ENCODE results near the gene KCNQ1. TPM values are rescaled to one million over a fixed set of nuclear protein-coding genes. Genes with fewer than 3 reads are reported as not detected.

The KCNQ1 gene
- total RNA-seq, 2 experiments from 2014 or later, result 8.7 to 9.5 TPM

DNA sequence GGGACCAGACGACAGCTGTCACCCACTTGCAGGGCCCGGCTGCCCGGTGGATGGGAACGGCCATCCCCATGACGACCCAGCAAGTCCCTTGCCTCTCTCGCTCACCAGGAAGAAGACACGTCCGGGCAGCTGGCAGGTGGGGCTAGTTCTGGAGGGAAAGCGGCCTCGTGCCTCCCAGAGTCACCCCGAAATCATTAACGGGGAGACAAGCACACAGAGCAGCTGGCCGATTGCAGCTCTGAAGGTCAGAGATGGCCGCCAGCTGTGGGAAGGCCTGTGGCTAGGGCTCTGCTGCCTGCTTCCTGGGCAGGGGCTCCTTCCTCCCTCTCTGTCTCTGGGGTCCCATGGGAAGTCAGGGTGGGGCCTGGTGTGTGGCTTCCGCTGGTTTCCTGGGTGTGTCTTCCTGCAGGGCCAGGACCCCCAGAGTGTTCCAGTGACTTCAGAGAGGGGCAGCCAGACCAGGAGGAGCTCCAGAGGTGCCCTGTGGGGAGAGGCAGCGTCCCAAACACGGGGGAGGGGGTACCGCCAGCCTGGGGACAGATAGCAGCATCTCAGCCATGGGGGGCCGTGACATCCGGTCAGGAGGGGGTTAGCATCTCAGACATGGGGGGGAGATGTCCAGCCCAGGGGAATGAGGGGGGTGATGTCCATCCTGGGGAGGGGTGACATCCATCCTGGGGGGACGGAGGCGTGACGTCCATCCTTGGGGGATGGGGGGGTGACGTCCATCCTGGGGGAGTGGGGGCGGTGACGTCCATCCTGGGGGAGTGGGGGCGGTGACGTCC is 114.9 kb downstream of the KCNQ1 start:
- Mint-ChIP-seq H3K27ac (no peak overlapping the region), H3K36me3 (ENCODE audit: low read depth) (no peaks in the 10 kb centered on the region), H3K27me3 (no peaks in the 10 kb centered on the region), H3K4me1 (ENCODE audit: low read depth) (peaks cover 6% of the 10 kb centered on the region), H3K9me3 (no peaks in the 10 kb centered on the region), H3K4me3 (no peak overlapping the region)
- ATAC-seq (no peak), DNase-seq (no peak)
- ChIA-PET CTCF (no interaction called here), POLR2A (no interaction called here)
- intact Hi-C loops (cut with micrococcal nuclease), result no loop called here
- TF ChIP-seq, protein P1, sequence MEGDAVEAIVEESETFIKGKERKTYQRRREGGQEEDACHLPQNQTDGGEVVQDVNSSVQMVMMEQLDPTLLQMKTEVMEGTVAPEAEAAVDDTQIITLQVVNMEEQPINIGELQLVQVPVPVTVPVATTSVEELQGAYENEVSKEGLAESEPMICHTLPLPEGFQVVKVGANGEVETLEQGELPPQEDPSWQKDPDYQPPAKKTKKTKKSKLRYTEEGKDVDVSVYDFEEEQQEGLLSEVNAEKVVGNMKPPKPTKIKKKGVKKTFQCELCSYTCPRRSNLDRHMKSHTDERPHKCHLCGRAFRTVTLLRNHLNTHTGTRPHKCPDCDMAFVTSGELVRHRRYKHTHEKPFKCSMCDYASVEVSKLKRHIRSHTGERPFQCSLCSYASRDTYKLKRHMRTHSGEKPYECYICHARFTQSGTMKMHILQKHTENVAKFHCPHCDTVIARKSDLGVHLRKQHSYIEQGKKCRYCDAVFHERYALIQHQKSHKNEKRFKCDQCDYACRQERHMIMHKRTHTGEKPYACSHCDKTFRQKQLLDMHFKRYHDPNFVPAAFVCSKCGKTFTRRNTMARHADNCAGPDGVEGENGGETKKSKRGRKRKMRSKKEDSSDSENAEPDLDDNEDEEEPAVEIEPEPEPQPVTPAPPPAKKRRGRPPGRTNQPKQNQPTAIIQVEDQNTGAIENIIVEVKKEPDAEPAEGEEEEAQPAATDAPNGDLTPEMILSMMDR (IDR thresholded peaks at IDR 0.05), result no peak

DNA sequence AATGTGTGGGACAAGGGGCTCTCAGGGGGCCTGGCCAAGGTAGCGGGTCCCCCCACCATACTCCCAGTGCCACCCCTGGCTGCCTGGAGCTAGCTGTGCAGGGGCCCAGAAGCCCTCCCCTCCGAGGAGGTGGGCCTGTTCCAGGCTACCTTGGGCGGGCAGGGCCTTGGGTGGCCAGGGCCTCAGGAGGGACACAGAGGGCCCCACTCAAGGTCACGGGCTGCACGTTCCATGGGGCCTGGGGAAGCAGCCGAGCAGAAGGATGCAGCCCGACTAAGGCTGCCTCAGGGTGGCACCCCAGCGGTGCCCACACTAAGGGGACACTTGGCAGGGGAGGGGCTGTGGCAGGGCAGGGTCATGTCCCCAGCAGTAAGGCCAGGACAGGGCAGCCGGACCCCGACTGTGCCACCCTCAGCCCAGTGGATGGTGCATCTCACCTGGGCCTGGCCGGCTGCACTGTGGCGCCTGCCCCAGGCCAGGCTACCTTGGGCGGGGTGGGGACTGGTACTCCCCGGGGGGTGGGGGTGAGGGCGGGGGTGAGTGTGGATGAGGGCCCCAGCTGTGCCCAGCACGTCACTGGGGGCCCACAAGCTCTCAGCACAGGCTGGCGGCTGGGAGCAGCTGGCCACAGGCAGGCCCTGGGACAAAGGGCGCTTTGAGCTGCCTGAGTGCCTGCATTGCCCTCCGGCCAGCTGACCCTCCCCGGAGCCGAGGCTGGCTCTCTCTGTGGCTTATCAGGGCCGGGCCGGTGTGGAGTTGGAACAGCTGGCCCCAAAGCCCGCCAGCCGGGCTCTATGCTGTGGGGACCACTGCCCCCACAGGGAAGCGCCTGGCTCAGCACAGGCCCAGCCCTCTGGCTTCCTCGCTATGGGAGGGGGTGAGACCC is 117.1 kb downstream of the KCNQ1 start:
- H3K9me3 Mint-ChIP-seq, result no peaks in the 10 kb centered on the region
- ATAC-seq (no peak), DNase-seq (no peak)
- TF ChIP-seq, protein P1 (IDR thresholded peaks at IDR 0.05), result no peak
- H3K4me3 Mint-ChIP-seq, result no peak overlapping the region
- H3K27me3 Mint-ChIP-seq, result no peaks in the 10 kb centered on the region
- peaks cover 6% of the 10 kb centered on the region for H3K4me1 Mint-ChIP-seq (ENCODE audit: low read depth)
- CTCF ChIA-PET, result no interaction called here
- intact Hi-C loops (cut with micrococcal nuclease), result no loop called here
- POLR2A ChIA-PET, result no interaction called here
- H3K27ac Mint-ChIP-seq, result no peak overlapping the region
- H3K36me3 Mint-ChIP-seq (ENCODE audit: low read depth), result no peaks in the 10 kb centered on the region

DNA sequence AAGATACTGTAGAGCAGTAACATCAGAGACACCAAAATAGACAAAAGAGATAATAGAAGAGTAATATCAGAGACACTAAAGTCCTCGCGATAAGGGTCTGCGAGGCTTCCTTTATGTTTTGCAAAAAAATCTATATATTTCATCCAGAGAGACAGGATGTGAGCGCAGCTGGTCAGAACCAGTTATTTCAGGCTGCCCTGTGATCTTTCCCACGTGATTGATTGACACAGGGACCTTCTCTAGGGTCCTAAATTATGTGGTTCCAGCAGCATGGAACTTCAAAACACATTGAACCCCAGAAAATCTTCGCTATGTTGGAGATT is 118.0 kb downstream of the KCNQ1 start:
- ChIA-PET POLR2A (no interaction called here), CTCF (interaction anchor here (1.6 kb wide), 1 partner anchor 30 kb away, joined by 9 read pairs; no protein-coding TSS in a partner anchor)
- Mint-ChIP-seq H3K27me3 (no peaks in the 10 kb centered on the region), H3K36me3 (ENCODE audit: low read depth) (no peaks in the 10 kb centered on the region), H3K4me1 (ENCODE audit: low read depth) (peaks cover 6% of the 10 kb centered on the region), H3K27ac (no peak overlapping the region), H3K4me3 (no peak overlapping the region), H3K9me3 (no peaks in the 10 kb centered on the region)
- ATAC-seq (no peak), DNase-seq (no peak)
- intact Hi-C loops (cut with micrococcal nuclease), result no loop called here
- TF ChIP-seq, protein P1 (IDR thresholded peaks at IDR 0.05), result no peak

DNA sequence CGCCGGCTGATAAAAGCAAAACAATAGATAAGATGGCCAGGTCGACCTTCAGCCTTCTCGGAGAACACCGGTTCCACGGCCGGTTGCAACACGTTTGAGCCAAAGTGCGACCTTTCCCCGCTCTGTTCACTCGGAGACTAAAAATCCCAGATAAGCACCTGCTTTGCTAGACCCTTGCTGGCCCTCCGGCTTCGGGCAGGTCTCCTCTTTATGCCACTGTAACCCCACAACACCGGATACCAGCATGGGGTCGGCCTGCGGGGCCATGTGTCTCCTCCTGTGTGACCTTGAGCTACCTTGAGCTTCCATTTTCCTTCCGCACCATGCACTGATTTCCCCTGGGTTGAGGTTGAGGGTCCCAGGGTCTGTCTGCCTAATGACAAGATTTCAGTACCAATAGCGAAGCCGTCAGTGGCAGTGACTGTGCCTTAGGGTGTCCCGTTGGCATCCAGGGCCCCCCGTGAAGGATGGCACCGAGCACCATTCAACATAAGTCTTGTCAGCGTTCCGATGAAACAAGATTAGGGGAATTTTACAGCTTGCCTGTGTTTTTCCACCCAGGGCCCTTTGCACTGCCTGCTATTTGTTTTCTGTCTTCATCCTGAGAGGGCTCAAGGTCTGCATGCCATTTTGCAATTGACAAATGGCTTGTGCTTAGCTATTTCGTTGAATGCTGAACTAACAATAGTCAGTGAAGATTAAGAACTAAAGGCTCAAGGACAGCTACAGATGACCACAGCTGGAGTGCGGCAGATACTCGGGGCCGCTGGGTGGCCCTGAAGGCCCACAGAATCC is 118.6 kb downstream of the KCNQ1 start:
- TF ChIP-seq, protein P1 (IDR thresholded peaks at IDR 0.05), result no peak
- no peak for ATAC-seq
- Mint-ChIP-seq H3K4me1 (ENCODE audit: low read depth) (peaks cover 6% of the 10 kb centered on the region), H3K9me3 (no peaks in the 10 kb centered on the region), H3K36me3 (ENCODE audit: low read depth) (no peaks in the 10 kb centered on the region), H3K27me3 (no peaks in the 10 kb centered on the region), H3K27ac (no peak overlapping the region), H3K4me3 (no peak overlapping the region)
- intact Hi-C loops (cut with micrococcal nuclease), result no loop called here
- ChIA-PET POLR2A (no interaction called here), CTCF (interaction anchor here (1.0 to 1.6 kb wide), 2 partner anchors 30 to 32 kb away, joined by 3 to 9 read pairs; no protein-coding TSS in a partner anchor)
- DNase-seq, result no peak

All from activated CD8-positive, alpha-beta T cell treated with anti-CD3 and anti-CD28 coated beads for 36 hours (primary cell).